Dedifferentiated amniotic fluid mesenchymal stem cell (primary cell): ENCODE results near the gene SUSD4.
"Not testable (repeated sequence)": the region's sequence is repeated elsewhere in the genome, so short reads cannot be mapped to it uniquely, and the experiment has no call there.

Source experiments
- DNase-seq: peaks from one replicate; pipeline ENCODE4 v3.0.0-alpha.2; 2016; ENCODE audit errors: extremely low spot score

Gene SUSD4

DNA sequence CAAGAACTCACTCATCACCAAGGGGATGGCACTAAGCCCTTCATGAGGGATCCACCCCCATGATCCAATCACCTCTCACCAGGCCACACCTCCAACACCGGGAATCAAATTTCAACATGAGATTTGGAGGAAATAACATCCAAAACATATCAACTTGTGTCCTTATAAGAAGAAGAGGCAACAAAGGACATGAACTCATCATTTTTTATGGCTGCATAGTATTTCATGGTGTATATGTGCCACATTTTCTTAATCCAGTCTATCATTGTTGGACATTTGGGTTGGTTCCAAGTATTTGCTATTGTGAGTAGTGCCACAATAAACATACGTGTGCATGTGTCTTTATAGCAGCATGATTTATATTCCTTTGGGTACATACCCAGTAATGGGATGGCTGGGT, 112.6 kb downstream of the SUSD4 start:
- DNase-seq: not testable (repeated sequence)

DNA sequence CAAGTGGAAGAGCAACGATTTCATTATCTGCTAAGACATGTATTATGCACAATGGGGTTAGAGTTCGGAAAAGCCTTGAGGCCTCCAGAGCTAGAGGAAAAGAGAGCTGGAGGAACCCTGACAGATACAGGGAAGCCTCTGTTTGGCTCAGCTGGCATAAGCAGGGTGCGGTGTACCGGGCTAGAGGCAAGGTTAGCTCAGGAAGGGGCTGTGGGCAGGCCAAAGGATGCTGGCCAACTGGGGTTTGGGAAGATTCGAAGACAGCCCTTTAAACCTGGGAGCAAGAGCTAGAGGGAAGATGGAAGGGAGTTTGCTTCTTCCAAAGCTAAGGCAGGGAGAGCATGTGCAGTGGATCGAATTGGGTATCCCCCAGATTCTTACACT, 113.4 kb downstream of the SUSD4 start:
- no peak for DNase-seq

DNA sequence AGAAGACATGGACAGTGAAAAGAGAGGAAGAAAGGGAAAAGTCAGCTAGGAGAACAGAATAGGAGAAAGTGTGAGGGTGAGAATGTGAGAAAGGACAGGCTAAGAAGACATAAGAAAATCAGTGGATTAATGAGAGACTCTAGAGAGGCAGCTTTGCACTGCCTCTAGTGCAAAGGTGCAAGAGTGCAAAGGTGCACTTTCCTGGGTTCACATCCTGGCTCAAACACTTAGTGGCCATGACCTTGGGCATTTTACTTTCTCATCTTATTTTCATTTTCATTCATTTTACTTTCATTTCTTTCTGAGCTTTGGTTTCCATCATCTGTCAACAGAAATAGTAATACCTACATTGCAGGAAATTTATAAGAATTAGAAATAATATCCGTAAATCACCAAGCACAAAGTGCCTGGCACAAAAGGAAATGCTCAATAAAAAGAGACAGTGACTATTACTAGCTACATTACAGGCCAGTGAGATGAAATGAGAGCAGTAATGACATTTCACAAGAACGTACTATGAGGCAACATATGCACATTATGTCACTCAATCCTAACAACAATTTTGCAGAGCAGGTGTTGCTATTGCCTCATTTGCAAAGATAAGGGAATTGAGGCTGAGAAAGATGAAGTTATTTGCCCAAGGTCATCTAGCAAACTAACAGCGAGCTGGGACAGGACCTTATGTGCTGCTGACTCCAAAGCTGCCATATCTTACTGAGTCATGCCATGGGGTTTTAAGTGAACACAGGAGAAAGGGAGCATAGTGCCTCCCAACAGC, 113.9 kb downstream of the SUSD4 start:
- DNase-seq: no peak

DNA sequence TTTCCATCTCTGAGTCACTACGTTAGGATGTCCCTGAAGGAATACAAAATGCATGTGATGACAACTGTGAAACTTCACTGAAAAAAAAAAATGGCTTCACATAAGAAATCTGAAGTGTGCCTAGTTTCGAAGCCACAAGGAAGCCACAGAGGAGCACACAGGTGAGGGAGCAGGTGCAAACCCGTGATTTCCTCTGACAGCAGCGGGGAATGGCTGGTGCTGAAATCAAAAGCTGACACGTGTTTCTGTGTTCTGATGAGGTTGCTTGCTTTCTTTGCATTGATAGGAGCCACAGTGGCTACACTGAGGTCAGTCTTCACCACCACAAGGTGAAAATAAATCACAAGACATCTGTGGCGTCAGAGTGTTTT, 115.2 kb downstream of the SUSD4 start:
- no peak for DNase-seq

DNA sequence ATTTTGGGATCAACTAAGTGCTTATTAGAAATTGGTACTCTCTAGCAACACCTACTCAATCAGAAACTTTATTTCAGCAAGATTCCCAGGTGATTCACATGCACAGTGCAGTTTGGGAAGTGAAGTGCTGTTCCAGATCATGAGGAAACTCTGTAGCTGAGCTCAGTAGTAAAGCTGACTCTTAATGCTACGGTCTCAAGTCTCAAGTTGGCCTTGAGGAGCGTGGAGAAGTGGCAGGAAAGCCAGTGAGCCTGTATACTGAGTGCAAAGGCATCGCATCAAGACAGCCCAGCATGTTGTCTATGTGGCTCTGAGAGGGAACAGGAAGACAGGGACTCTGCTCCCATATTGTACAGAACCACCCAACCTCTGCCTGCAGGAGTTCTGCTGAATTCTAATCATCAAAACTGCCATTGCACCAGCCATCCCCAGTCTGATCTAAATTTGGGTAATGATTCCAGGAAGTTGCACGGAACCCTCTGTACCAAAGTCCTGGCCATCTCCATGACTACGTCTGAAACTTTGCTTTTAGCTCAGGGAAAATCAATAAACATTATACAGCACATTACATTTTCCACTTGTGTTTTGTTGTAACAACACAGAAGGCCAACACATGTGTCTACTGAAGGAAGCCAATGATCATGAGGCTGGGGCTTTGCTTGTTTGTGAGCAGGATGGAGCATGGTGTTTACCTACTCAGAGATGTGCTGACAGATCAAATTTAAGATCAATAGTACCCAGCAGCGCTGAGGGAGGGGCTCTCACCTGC, 115.8 kb downstream of the SUSD4 start:
- DNase-seq: no peak

DNA sequence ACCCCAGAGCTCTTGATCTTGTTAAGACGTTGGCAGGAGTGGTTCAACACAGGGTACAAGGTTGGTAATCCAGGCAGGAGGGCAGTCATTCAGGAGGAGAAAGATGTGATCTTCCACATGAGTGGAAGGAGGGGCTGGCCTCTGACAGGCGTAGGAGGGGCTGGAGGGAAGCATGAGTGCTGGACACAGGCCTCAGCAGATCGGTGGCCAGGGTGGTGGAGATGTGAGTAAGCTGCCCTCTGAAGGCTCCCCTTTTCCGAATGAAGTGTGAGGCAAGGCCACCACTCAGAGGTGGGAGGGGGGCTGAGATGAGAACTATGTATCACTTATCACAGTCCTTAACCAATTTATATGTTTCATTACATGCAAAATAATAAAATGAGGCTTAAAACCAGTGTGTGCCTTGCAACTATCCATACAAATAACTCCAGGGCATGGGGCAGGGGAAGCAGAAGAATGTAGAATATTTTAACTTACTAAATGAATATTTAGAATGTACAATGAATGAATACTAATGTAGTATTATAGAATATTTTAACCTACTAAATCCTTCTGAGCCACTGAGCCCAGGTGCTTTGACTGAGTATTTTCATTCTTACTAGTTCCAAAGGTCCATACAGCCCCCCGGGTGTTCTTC, 117.4 kb downstream of the SUSD4 start:
- DNase-seq: no peak

DNA sequence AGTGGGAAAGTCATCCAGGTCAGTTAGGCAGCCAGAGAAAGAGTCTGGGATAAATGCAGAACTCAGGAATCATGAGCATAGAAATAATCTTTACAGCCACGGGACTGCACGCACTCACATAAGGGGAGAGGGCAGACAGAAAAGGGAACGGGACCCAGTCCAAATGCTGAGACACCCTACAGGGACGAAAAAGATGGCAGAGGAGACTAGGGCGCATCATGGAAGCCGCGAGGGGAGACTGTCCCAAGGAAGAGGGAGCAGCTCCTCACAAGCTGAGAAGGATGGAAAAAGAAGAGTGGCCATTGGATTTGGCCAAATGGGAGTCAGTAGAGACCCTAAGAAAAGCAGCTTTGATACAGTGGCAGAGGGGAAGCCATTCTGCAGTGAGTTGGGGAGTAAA, 118.0 kb downstream of the SUSD4 start:
- DNase-seq: no peak

DNA sequence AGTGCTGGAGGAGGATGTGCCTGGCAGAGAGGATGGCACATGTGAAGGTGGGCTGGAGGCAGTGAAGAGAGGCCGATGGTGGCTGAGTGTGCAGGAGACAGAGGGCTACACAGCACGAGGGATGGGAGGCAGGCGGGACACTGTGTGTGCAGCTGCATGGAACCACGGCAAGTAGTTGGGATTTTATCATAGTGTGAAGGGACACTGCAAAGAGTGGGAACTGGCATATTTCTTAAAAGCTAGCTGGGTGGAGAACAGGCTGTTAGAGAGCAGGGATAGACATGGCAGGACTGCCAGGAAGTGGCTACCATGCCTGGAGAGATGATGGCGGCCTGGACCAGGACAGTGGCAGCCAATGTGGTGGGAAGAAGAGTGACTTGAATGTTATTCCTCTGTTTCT, 118.6 kb downstream of the SUSD4 start:
- DNase-seq: no peak

DNA sequence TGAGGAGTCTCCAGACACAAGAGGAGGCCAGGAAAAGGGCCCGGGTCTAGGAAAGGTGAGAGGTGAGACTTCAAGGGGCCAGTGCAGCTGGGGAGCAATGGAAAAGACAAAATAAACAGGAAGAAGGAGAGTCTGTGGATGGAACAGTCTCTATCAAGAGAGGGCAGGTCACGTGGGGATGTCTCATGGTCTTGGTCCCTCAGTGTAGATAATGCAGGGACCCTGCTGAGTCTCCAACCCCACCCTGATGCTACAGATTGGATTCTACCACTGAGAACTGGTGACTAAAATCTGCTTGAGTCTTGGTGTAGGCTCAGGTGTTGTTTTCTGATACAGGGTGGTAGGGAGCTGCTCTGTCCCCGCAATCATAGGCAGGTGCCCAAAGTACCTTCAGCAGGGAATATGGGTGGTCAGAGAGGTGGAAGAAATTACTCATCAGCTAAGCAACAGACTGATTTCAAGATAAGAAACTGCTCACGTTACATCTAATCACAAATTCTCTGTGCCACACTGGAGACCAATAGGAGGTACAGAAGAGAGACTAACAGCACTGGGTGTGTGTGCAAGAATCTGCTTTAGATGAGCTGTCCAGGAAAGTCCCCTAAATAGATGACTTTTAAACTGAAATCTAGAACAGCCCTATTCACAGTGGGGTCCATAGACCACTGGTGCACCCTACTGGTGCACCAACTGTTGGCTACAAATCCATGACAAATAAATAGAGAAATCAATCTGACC, 119.4 kb downstream of the SUSD4 start:
- no peak for DNase-seq

DNA sequence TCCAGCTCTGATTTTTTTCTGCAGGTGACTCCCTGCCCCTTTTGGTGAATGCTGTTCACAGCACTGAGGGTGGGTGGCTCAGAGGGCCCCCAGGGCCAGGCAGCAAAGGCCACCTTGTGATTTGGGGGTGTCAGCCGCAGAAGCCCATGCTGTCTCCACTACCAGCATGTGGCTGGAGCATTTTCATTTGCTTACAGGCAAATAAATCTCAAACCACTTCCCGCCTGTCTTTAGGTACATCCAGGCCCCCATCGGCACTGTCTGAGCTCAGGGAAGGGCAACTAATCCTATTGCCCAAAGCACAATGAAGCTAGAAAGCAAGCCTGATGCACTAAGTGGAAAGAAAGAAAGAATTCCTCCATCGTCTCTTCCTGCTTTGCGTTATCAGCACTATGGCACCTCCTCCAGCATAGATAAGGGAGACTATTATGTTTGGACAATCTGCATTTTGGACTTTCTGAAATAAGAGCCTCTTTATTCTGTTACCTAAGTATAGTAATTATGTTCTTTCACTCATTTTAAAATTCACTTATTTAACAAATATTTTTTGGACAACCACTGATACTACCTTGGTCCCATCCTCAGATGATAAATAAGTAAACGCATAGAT, 120.4 kb downstream of the SUSD4 start:
- DNase-seq: no peak

DNA sequence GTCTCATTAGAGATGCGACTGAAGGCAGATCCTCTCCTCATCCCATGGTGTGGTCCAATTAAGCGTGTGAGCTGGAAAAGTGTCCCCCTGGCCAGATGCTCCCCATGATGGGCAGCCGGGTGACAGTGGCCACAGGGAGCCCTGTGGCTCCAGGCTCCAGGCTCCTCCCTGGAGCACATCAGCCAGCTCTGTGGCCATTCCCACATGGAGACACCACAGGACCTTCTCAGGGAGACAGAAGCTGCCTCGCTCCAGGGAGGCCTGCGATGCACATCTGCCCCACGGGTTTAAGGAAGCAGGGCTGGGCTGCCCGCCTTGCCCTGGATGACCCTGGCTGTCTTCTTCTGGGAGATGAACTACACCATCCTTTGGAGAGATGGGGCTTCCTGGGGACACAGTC, 121.0 kb downstream of the SUSD4 start:
- DNase-seq: no peak

DNA sequence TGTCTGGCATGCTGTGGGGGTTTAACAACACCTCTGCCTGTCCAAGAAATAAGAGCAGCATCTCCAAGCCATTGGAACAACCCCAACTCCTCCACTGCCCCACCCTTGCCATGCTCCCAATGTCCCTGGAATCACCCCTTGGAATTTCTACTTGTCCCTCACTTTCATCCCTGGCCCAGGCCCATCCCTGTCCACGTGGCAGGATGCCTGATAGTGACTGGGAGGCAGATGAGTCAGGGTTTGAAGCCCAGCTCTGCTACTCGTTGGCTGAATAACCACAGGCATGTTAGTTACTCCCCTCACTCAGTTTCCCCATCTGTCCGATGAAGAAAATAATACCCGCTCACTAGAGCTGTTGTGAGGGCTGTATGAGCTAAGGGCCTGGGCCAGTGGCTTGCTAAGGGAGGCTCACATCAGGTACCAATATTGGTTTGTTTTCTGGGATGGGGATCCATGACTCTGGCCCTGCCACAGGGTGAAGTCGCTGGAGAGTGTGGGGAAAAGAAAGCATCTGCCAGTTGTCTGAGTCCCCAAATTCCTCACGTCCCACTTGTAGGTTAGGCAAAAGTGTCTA, 121.5 kb downstream of the SUSD4 start:
- DNase-seq: no peak

DNA sequence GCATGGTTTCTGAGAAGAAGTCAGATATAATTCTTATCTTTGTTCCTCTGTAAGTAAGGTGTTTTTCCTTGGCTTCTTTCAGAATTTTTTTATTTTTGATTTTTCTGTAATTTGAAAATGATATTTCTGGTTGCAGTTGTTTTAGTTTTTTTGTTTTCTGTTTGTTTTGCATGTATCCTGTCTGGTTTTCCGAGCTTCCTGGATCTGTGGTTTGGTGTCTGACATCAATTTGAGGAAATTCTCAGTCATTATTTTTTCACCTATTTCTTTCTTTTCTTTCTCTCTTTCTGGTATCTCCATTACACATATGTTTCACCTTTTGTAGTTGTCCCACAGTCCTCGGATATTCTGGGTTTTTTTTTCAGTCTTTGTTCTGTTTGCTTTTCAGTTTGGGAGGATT, 123.9 kb downstream of the SUSD4 start:
- no peak for DNase-seq

DNA sequence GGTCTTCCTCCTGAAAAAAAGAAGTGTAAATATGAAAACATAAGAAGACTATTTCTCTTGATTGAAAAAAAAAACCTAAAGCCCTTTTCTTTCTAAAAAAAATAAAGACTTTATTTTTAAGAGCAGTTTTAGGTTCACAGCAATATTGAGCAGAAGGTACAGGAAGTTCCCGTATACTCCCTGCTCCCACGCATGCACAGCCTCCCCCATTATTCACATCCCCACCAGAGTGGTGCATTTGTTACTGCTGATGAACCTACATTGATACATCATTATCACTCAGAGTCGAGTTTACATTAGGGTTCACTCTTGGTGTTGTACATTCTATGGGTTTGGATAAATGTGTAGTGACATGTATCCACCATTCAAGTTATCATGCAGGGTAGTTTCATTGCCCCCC, 128.9 kb downstream of the SUSD4 start:
- DNase-seq: no peak

DNA sequence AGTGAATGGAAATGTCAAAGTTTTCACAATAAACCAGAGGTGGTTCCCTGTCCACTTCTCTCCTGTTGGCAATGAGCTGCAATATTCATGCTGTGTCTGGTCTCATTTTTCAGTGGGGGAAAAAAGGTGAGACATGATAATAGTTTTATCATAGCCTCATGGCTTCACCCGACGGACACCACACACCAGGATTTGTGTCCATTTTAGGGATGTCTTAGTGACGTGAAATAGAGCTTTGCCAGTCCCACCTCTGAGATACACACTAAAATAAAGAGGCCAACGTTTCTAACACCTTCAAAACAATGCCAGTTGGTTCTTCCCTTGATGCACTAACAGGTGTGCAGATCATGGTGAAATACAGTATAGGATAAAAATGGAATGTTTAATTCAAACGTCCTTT, 129.4 kb downstream of the SUSD4 start:
- DNase-seq: no peak

DNA sequence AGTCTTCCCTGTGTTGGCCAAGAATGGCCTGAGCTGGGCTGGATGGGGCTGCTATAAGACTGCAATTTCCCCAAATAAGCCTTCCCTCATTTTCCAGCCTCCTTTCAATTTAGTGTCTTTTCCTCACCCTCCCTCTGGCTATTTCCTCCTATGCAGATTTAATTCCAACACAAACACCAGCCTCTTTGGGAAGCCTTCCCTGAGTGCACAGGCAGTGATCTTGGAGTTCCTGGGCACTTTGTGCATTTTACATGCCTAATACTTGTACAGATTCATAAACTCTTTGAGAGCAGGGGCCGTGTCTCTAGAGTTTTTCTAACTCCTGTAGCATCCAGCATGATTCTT, 129.8 kb downstream of the SUSD4 start:
- DNase-seq: no peak

DNA sequence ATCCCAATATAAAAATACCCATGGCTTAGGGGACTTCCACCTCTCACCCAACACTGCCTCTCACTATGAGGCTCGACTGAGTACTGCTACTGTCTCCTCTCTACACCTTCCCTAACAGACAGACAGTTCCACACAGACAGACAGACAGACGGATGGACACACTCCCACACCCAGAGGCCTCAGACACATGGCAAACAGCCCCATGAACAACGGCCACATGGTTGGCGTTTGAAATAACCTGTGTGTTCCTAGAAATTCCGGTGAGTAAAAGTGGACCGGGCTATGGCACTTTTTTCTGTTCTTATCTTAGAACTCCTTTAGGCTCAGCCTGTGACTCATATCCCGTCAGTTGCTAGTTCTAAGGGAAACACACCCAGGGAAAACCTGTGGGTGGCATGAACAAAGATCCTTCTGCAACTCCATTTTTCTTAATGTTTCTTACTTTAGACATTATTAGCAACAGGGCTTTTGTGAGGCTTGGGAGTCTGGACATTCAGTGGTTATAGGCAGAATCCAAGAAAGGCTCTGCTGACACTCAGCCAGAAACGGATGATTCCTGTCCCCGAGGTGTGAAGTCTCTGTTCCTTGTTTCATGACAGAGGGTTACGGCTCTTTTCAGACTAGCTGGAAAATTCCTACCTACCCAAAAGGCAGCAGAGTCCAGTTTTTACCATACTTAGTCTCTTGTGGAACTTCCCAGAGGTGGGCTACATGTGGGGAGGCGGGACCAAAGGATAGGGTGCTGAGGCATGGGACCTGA, 130.4 kb downstream of the SUSD4 start:
- peak; percentile 70 for DNase-seq

DNA sequence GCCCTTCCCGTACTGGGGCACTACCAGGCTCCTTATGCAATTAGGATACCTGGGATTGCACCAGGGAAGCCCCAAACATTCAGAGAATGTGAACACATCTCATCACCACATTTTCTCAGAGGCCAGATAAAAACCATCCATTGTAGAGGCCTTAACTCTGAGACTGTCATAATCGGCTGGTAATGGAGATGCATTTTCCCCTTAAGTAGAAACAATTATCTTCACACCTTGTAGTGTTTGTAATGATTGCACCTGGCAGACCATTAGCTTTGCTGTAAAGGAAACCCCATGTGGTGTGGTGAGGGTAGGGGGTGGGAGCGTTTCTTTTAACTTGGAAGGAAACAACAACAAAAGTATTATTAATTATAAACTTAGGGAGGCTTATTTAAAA, 131.0 kb downstream of the SUSD4 start:
- DNase-seq: no peak

DNA sequence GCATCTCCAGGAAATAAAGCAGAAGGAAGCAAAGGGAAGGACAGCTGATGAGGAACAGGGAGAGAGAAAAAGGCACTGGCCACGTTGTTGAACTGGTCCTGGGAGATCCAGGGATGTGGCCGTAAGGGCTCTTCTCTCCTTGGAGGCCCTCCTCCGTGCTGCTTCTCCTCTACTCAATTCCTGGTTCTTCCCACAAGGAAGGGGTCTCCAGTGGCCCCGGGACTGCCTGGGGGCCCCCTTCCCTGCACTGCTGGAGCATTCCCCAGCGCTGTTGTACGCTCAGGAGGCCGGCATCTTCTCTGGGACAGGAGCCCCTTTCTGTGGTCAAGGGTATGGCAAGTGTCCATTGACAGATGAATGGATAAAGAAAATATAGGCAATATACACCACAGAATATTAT, 132.4 kb downstream of the SUSD4 start:
- no peak for DNase-seq

DNA sequence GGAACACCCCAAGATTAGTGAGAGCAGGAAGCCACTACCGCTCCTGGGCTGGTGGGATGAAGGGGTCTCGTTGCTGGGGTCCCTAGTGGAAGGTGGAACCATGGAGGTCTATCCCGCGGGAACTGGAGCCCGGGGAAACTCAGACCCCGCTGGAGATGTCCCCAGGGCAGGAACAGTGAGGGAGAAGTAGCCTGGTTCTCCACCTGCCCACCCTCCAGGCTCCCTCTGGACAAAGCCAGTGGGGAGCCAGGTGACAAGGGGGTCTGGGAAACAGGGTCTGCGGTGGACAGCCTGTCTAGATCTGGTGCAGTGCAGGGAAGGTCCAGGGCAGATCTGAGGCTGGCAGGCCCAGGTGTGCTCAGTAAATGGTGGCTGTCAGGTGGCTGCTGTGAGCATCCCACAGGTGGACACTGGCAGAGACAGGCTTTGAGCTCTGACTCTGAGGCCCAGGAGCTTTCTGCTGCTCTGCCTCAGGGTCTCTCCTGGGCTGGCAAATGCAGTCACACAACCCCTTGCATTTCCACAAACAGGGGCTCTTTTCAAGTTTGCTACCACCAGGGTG, 132.9 kb downstream of the SUSD4 start:
- no peak for DNase-seq
